NOMO-1 treated with DMSO at 0.1 percent for 48 hours (cell line): ENCODE measurements around the gene CKM.
"Not testable (repeated sequence)": the region's sequence is repeated elsewhere in the genome, so short reads cannot be mapped to it uniquely, and the experiment has no call there.

Experiments used
- DNase-seq: peaks from one replicate; lab custom pipeline; 2025; ENCODE audit not compliant: unreplicated experiment; lab: John Stamatoyannopoulos, UW

The CKM gene

GRCh38 chr19:45321848-45322247, 827 bp downstream of the CKM start:
- DNase-seq, result no peak

- DNase-seq, result no peak
Observed at GRCh38 chr19:45320997-45321775, 1.5 kb downstream of the CKM start.

- no peak for DNase-seq
Observed at GRCh38 chr19:45315304-45315703, 7.4 kb downstream of the CKM start.

- DNase-seq, result no peak
Observed at GRCh38 chr19:45314708-45315245, 7.9 kb downstream of the CKM start.

GRCh38 chr19:45312285-45312684, 10.4 kb downstream of the CKM start:
- DNase-seq, result not testable (repeated sequence)

- DNase-seq, result peak; percentile 51
Observed at GRCh38 chr19:45311621-45312020, 11.1 kb downstream of the CKM start.

- DNase-seq, result not testable (repeated sequence)
Observed at GRCh38 chr19:45309322-45309721, 13.4 kb downstream of the CKM start.

- no peak for DNase-seq
Observed at GRCh38 chr19:45307361-45307760, 15.3 kb downstream of the CKM start.

GRCh38 chr19:45306518-45307027, 16.1 kb downstream of the CKM start:
- DNase-seq, result no peak

GRCh38 chr19:45306040-45306439, 16.6 kb downstream of the CKM start:
- DNase-seq, result no peak

GRCh38 chr19:45305421-45305820, 17.3 kb downstream of the CKM start:
- DNase-seq, result no peak

- no peak for DNase-seq
Observed at GRCh38 chr19:45305007-45305406, 17.7 kb downstream of the CKM start.

GRCh38 chr19:45304141-45304926, 18.3 kb downstream of the CKM start:
- DNase-seq, result no peak

- DNase-seq, result no peak
Observed at GRCh38 chr19:45303269-45304060, 19.2 kb downstream of the CKM start.

- no peak for DNase-seq
Observed at GRCh38 chr19:45302416-45302815, 20.3 kb downstream of the CKM start.

- DNase-seq, result no peak
Observed at GRCh38 chr19:45299719-45300118, 23.0 kb downstream of the CKM start.

GRCh38 chr19:45298264-45298663, 24.4 kb downstream of the CKM start:
- no peak for DNase-seq

GRCh38 chr19:45297674-45298073, 25.0 kb downstream of the CKM start:
- peak; percentile 32 for DNase-seq

GRCh38 chr19:45296355-45296754, 26.3 kb downstream of the CKM start:
- DNase-seq, result peak; percentile 30

GRCh38 chr19:45295873-45296272, 26.8 kb downstream of the CKM start:
- no peak for DNase-seq
